Measurements from ENCODE around the gene NDUFB2.

NDUFB2 gene

GRCh38 chr7:140723006-140723405 lies 26.5 kb downstream of the NDUFB2 start:
- no peaks in the 10 kb centered on the region for H3K79me2 ChIP-seq (ENCODE audit: insufficient read depth, low read length)
- no peak overlapping the region for H3K4me3 ChIP-seq (ENCODE audit: low read depth, low read length, poor library complexity, severe bottlenecking)
- no peak overlapping the region for H3K27ac ChIP-seq (ENCODE audit: low read depth, low read length, poor library complexity, severe bottlenecking)
- no peaks in the 10 kb centered on the region for H4K20me1 ChIP-seq (ENCODE audit: insufficient read depth, low read length)
- H3K9me3 ChIP-seq (ENCODE audit: low read length) = no peaks in the 10 kb centered on the region
- no peak for TF ChIP-seq EZH2 (IDR thresholded peaks at IDR 0.05; ENCODE audit: borderline replicate concordance, low read length)
- no peak for TF ChIP-seq CTCF (IDR thresholded peaks at IDR 0.05; ENCODE audit: low read length)
- no peaks in the 10 kb centered on the region for H3K27me3 ChIP-seq (ENCODE audit: insufficient read depth, low read length)
- no peak overlapping the region for H3K9ac ChIP-seq (ENCODE audit: low read length)
- H3K4me2 ChIP-seq (ENCODE audit: low read length) = no peak overlapping the region
- no peaks in the 10 kb centered on the region for H3K9me2 ChIP-seq (ENCODE audit: low read depth, low read length)
- peaks cover 15% of the 10 kb centered on the region for H3K4me1 ChIP-seq (ENCODE audit: insufficient read depth, low read length, severe bottlenecking)
- H2AFZ ChIP-seq (ENCODE audit: low read length) = no peak overlapping the region
- no peaks in the 10 kb centered on the region for H3K36me3 ChIP-seq (ENCODE audit: insufficient read depth, low read length)
- no peaks in the 10 kb centered on the region for H3F3A ChIP-seq (ENCODE audit: insufficient read depth, low read length)

- H3K36me3 ChIP-seq (ENCODE audit: insufficient read depth, low read length) = no peaks in the 10 kb centered on the region
- no peaks in the 10 kb centered on the region for H3F3A ChIP-seq (ENCODE audit: insufficient read depth, low read length)
- no peaks in the 10 kb centered on the region for H3K9me2 ChIP-seq (ENCODE audit: low read depth, low read length)
- no peaks in the 10 kb centered on the region for H3K27me3 ChIP-seq (ENCODE audit: insufficient read depth, low read length)
- H3K9me3 ChIP-seq (ENCODE audit: low read length) = no peaks in the 10 kb centered on the region
- H3K4me1 ChIP-seq (ENCODE audit: insufficient read depth, low read length, severe bottlenecking) = peaks cover 15% of the 10 kb centered on the region
- H4K20me1 ChIP-seq (ENCODE audit: insufficient read depth, low read length) = no peaks in the 10 kb centered on the region
- TF ChIP-seq CTCF (IDR thresholded peaks at IDR 0.05; ENCODE audit: low read length) (no peak), EZH2 (IDR thresholded peaks at IDR 0.05; ENCODE audit: borderline replicate concordance, low read length) (no peak)
- H2AFZ ChIP-seq (ENCODE audit: low read length) = no peak overlapping the region
- no peak overlapping the region for H3K4me2 ChIP-seq (ENCODE audit: low read length)
- no peaks in the 10 kb centered on the region for H3K79me2 ChIP-seq (ENCODE audit: insufficient read depth, low read length)
- no peak overlapping the region for H3K9ac ChIP-seq (ENCODE audit: low read length)
- no peak overlapping the region for H3K4me3 ChIP-seq (ENCODE audit: low read depth, low read length, poor library complexity, severe bottlenecking)
- H3K27ac ChIP-seq (ENCODE audit: low read depth, low read length, poor library complexity, severe bottlenecking) = no peak overlapping the region
Measured at GRCh38 chr7:140723574-140723973, 27.1 kb downstream of the NDUFB2 start.

GRCh38 chr7:140724706-140725105 lies 28.2 kb downstream of the NDUFB2 start:
- Histone ChIP-seq H3K36me3 (ENCODE audit: insufficient read depth, low read length) (no peaks in the 10 kb centered on the region), H3K9me2 (ENCODE audit: low read depth, low read length) (no peaks in the 10 kb centered on the region), H4K20me1 (ENCODE audit: insufficient read depth, low read length) (no peaks in the 10 kb centered on the region), H3K9ac (ENCODE audit: low read length) (no peak overlapping the region), H3K79me2 (ENCODE audit: insufficient read depth, low read length) (no peaks in the 10 kb centered on the region), H3K27me3 (ENCODE audit: insufficient read depth, low read length) (no peaks in the 10 kb centered on the region), H3K4me1 (ENCODE audit: insufficient read depth, low read length, severe bottlenecking) (peaks cover 4% of the 10 kb centered on the region), H3F3A (ENCODE audit: insufficient read depth, low read length) (no peaks in the 10 kb centered on the region), H3K4me2 (ENCODE audit: low read length) (no peak overlapping the region), H3K27ac (ENCODE audit: low read depth, low read length, poor library complexity, severe bottlenecking) (no peak overlapping the region), H3K4me3 (ENCODE audit: low read depth, low read length, poor library complexity, severe bottlenecking) (no peak overlapping the region), H3K9me3 (ENCODE audit: low read length) (no peaks in the 10 kb centered on the region), H2AFZ (ENCODE audit: low read length) (no peak overlapping the region)
- no peak for TF ChIP-seq CTCF (IDR thresholded peaks at IDR 0.05; ENCODE audit: low read length)
- TF ChIP-seq EZH2 (IDR thresholded peaks at IDR 0.05; ENCODE audit: borderline replicate concordance, low read length) = no peak

All from OCI-LY1 (cell line).